ENCODE measurements around the gene SHROOM4.
A peak's percentile ranks its signal among the peaks of the same experiment; 100 is the strongest.

SHROOM4 gene

GRCh38 chrX:50725310-50725709 is 88.7 kb downstream of the SHROOM4 start:
- Mint-ChIP-seq H3K27me3 (ENCODE audit: low read depth) (no peaks in the 10 kb centered on the region), H3K4me1 (peaks cover 16% of the 10 kb centered on the region), H3K4me3 (no peak overlapping the region), H3K9me3 (peaks cover 21% of the 10 kb centered on the region), H3K36me3 (ENCODE audit: low read depth) (peaks cover 10% of the 10 kb centered on the region), H3K27ac (no peak overlapping the region)
- no peak for TF ChIP-seq CTCF (IDR thresholded peaks at IDR 0.05; ENCODE audit: unreplicated experiment in 3 of 3)

DNA sequence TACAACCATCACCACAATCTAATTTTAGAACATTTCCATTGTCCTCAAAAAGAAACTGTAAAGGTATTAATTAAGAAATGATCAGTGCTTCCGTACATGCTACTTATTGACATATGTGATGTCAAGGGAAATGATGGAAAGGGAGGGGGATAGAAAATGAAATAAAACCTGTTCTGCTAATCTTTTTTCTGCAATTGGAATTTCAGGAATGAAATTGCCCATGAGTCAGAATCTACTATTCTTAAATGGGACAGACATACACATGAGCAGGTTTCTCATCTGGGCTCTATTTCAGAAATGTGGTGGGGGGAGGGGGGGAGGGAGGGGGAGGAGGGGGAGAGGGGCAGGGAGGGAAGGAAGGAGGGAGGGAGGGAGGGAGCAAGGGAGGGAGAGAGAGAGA is 91.0 kb downstream of the SHROOM4 start:
- H3K9me3 Mint-ChIP-seq, result peaks cover 21% of the 10 kb centered on the region
- H3K27ac Mint-ChIP-seq, result peak overlapping the region in 2 of 3 experiments; percentile 83 to 91
- no peak for TF ChIP-seq CTCF (IDR thresholded peaks at IDR 0.05; ENCODE audit: unreplicated experiment in 3 of 3)
- no peak overlapping the region for H3K4me3 Mint-ChIP-seq
- H3K27me3 Mint-ChIP-seq (ENCODE audit: low read depth), result no peaks in the 10 kb centered on the region
- H3K4me1 Mint-ChIP-seq, result peaks cover 20% of the 10 kb centered on the region
- peaks cover 11% of the 10 kb centered on the region for H3K36me3 Mint-ChIP-seq (ENCODE audit: low read depth)

DNA sequence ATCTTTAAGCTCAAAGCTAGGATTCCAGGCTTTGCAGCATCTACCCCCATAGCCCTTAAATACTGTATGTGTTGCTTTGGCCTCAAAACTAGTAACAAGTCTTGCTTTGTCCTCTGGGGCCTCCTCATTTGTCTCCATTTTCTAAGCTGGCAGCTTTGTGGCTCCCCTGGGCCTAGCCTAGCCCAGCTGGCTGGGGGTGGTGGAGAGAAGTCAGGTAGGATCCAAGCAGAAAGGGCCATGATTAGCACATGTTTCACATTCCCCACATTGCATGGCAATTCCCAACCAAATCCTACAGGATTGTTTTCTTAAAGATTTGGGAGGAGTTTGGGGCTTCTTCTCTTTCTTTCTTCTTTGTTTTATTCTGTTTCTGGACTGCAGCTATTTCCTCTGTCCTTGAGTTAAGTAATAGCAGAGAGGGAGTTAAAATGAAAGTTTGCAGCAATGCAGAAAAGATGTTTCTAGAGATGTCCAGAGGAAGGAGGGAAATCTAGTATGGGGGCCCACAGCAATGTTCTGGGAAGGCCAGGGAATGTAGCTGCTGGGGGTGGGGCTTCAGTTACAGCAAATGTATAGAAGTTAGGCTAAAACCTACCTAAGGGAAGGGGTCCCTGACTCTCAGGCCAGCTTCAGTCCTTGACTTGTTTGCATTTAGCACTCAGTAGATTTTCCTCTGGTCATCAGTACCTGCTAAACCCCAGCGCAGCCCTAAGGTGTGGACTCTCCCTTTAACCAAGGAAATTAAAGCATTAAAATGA is 92.1 kb downstream of the SHROOM4 start:
- peaks cover 13% of the 10 kb centered on the region for H3K9me3 Mint-ChIP-seq
- H3K4me1 Mint-ChIP-seq, result peaks cover 20% of the 10 kb centered on the region
- H3K27me3 Mint-ChIP-seq (ENCODE audit: low read depth), result no peaks in the 10 kb centered on the region
- peak overlapping the region; percentile 83 to 92 (median 91) for H3K27ac Mint-ChIP-seq
- H3K4me3 Mint-ChIP-seq, result no peak overlapping the region
- peaks cover 12% of the 10 kb centered on the region for H3K36me3 Mint-ChIP-seq (ENCODE audit: low read depth)
- TF ChIP-seq CTCF (IDR thresholded peaks at IDR 0.05; ENCODE audit: unreplicated experiment in 3 of 3), result no peak

DNA sequence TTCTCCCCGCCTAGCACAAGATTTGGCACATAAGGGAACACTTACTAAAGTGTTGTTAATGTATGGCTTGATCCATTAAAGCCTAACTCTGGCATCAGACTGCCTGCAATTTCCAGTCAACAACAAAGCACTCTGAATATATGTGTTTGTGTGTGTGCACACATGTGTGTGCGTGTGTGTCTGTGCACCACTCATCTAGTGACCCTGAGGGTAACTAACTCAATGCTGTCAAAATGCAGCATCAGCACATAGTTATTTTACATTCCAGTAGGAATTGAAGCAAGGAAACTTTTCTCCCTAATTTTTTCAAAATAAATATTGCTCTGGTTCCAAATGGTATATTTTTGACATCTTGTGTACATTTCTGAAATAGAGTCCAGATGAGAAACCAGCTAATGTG is 94.4 kb downstream of the SHROOM4 start:
- no peak for TF ChIP-seq CTCF (IDR thresholded peaks at IDR 0.05; ENCODE audit: unreplicated experiment in 3 of 3)
- peaks cover 4% of the 10 kb centered on the region for H3K9me3 Mint-ChIP-seq
- no peaks in the 10 kb centered on the region for H3K27me3 Mint-ChIP-seq (ENCODE audit: low read depth)
- H3K27ac Mint-ChIP-seq, result peak overlapping the region in 2 of 3 experiments; percentile 57 to 61
- H3K4me3 Mint-ChIP-seq, result no peak overlapping the region
- peaks cover 20% of the 10 kb centered on the region for H3K4me1 Mint-ChIP-seq
- peaks cover 6% of the 10 kb centered on the region for H3K36me3 Mint-ChIP-seq (ENCODE audit: low read depth)

DNA sequence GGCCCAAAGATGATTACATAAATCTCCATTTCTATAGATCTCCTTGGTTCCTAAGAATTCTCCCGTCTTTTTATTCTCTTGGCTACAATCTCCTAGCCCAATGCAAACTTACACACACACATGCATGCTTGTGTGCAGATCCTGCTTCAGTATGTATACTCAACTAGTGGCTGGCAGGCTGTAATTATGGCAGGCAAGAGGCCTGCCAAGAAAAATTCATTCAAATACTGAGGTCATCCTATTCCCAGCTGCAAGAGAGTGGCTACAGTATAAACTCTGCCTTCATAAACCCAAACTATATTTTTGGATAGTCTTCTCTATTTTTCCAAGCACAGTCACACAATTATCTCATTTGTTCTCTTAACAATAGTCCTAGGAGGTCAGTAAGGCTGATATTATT is 95.2 kb downstream of the SHROOM4 start:
- Mint-ChIP-seq H3K4me1 (peaks cover 20% of the 10 kb centered on the region), H3K36me3 (ENCODE audit: low read depth) (peaks cover 6% of the 10 kb centered on the region), H3K27ac (peak overlapping the region in 2 of 3 experiments; percentile 23 to 32), H3K9me3 (peaks cover 1% of the 10 kb centered on the region), H3K27me3 (ENCODE audit: low read depth) (no peaks in the 10 kb centered on the region), H3K4me3 (no peak overlapping the region)
- no peak for TF ChIP-seq CTCF (IDR thresholded peaks at IDR 0.05; ENCODE audit: unreplicated experiment in 3 of 3)

- TF ChIP-seq CTCF (IDR thresholded peaks at IDR 0.05; ENCODE audit: unreplicated experiment in 3 of 3), result no peak
- H3K27me3 Mint-ChIP-seq (ENCODE audit: low read depth), result no peaks in the 10 kb centered on the region
- no peak overlapping the region for H3K4me3 Mint-ChIP-seq
- H3K4me1 Mint-ChIP-seq, result peaks cover 7% of the 10 kb centered on the region
- no peaks in the 10 kb centered on the region for H3K9me3 Mint-ChIP-seq
- no peak overlapping the region for H3K27ac Mint-ChIP-seq
- peaks cover 6% of the 10 kb centered on the region for H3K36me3 Mint-ChIP-seq (ENCODE audit: low read depth)
Measured at GRCh38 chrX:50716706-50717105, 97.3 kb downstream of the SHROOM4 start.

All from nephron (organoid).